ENCODE results near the gene TRIO. TPM values are rescaled to one million over a fixed set of nuclear protein-coding genes. Genes with fewer than 3 reads are reported as not detected.

The TRIO gene
- polyA plus RNA-seq, 1 of the 3 experiments (the other 2 are of a cell fraction), result 229 TPM

- H3K4me1 ChIP-seq (ENCODE audit: control insufficient read depth in 1 of 2, insufficient read depth in 2 of 2, low read depth in 1 of 2, low read length in 1 of 2), result peaks cover 0 to 22% of the 10 kb centered on the region in 2 experiments; a peak in 1 of 4 replicates
- no peaks in the 10 kb centered on the region for H3K27me3 ChIP-seq (ENCODE audit: insufficient read depth)
- no peaks in the 10 kb centered on the region for H3K36me3 ChIP-seq (replicated peaks in 1 of 2; ENCODE audit: control insufficient read depth in 1 of 2, insufficient read depth in 2 of 2, low read length in 1 of 2)
- H3K9me2 ChIP-seq, result no peaks in the 10 kb centered on the region
- no peak overlapping the region for H3K4me2 ChIP-seq
- 96% methylated on average over 4 of the region's 4 CpGs for WGBS (ENCODE audit: low lambda C conversion rate)
- no peak overlapping the region for H2AFZ ChIP-seq (ENCODE audit: low read depth)
- no peak for TF ChIP-seq CTCF (IDR thresholded peaks at IDR 0.05)
- TF ChIP-seq, protein P1, sequence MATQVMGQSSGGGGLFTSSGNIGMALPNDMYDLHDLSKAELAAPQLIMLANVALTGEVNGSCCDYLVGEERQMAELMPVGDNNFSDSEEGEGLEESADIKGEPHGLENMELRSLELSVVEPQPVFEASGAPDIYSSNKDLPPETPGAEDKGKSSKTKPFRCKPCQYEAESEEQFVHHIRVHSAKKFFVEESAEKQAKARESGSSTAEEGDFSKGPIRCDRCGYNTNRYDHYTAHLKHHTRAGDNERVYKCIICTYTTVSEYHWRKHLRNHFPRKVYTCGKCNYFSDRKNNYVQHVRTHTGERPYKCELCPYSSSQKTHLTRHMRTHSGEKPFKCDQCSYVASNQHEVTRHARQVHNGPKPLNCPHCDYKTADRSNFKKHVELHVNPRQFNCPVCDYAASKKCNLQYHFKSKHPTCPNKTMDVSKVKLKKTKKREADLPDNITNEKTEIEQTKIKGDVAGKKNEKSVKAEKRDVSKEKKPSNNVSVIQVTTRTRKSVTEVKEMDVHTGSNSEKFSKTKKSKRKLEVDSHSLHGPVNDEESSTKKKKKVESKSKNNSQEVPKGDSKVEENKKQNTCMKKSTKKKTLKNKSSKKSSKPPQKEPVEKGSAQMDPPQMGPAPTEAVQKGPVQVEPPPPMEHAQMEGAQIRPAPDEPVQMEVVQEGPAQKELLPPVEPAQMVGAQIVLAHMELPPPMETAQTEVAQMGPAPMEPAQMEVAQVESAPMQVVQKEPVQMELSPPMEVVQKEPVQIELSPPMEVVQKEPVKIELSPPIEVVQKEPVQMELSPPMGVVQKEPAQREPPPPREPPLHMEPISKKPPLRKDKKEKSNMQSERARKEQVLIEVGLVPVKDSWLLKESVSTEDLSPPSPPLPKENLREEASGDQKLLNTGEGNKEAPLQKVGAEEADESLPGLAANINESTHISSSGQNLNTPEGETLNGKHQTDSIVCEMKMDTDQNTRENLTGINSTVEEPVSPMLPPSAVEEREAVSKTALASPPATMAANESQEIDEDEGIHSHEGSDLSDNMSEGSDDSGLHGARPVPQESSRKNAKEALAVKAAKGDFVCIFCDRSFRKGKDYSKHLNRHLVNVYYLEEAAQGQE (IDR thresholded peaks at IDR 0.05; ENCODE audit: low read depth, low read length), result no peak
- no peak for TF ChIP-seq YY1 (IDR thresholded peaks at IDR 0.05; ENCODE audit: low read depth)
- no peak for TF ChIP-seq TEAD4 (IDR thresholded peaks at IDR 0.05; ENCODE audit: borderline replicate concordance, insufficient read depth)
- TF ChIP-seq, protein P2, sequence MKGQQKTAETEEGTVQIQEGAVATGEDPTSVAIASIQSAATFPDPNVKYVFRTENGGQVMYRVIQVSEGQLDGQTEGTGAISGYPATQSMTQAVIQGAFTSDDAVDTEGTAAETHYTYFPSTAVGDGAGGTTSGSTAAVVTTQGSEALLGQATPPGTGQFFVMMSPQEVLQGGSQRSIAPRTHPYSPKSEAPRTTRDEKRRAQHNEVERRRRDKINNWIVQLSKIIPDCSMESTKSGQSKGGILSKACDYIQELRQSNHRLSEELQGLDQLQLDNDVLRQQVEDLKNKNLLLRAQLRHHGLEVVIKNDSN (IDR thresholded peaks at IDR 0.05; ENCODE audit: borderline replicate concordance, low read depth), result no peak
- no peak for TF ChIP-seq RAD21 (IDR thresholded peaks at IDR 0.05; ENCODE audit: low read length)
- no peak for TF ChIP-seq FOXJ3 (CRISPR knock-in tag; IDR thresholded peaks at IDR 0.05)
- TF ChIP-seq CHD2 (IDR thresholded peaks at IDR 0.05; ENCODE audit: low read length, partially characterized antibody), result no peak
- no peak for TF ChIP-seq JUND (IDR thresholded peaks at IDR 0.05)
- no peak for TF ChIP-seq NFIC (IDR thresholded peaks at IDR 0.05; ENCODE audit: borderline replicate concordance)
- no peak for TF ChIP-seq FOXM1 (IDR thresholded peaks at IDR 0.05; ENCODE audit: low read depth)
- TF ChIP-seq MEF2A (IDR thresholded peaks at IDR 0.05; ENCODE audit: borderline replicate concordance, low read depth), result no peak
- TF ChIP-seq ELF1 (IDR thresholded peaks at IDR 0.05), result no peak
- no peak for TF ChIP-seq RCOR1 (IDR thresholded peaks at IDR 0.05; ENCODE audit: low read length)
- TF ChIP-seq RFX5 (IDR thresholded peaks at IDR 0.05; ENCODE audit: low read length), result no peak
- TF ChIP-seq GABPA (IDR thresholded peaks at IDR 0.05; ENCODE audit: low read depth), result no peak
- TF ChIP-seq GATA2 (CRISPR knock-in tag; IDR thresholded peaks at IDR 0.05), result no peak
- TF ChIP-seq EZH2phosphoT487 (IDR thresholded peaks at IDR 0.05; ENCODE audit: borderline replicate concordance, low read depth), result no peak
- no peak for TF ChIP-seq TCF12 (IDR thresholded peaks at IDR 0.05)
- no peaks in the 10 kb centered on the region for H4K20me1 ChIP-seq (ENCODE audit: insufficient read depth)
- ChIA-PET CTCF (interaction anchor here (0.6 to 4.0 kb wide), 4 partner anchors 8 to 159 kb away, joined by 3 to 52 read pairs (median 20); no protein-coding TSS in a partner anchor), POLR2A (no interaction called here)
- H3K9ac ChIP-seq, result no peak overlapping the region
- no peak overlapping the region for H3K4me3 ChIP-seq (ENCODE audit: low read depth in 2 of 2, low read length in 1 of 2)
- no peak for DNase-seq
- no peaks in the 10 kb centered on the region; the same call in 1 of the 2 replicates for H3K79me2 ChIP-seq (ENCODE audit: insufficient read depth)
- no peak overlapping the region for H3K27ac ChIP-seq (ENCODE audit: low read depth in 2 of 2, low read length in 1 of 2)
- peaks cover 24% of the 10 kb centered on the region for H3F3A ChIP-seq (replicated peaks; ENCODE audit: insufficient read depth)
- H3K9me3 ChIP-seq, result no peaks in the 10 kb centered on the region
Measured at GRCh38 chr5:14110680-14111079, 32.5 kb upstream of the TRIO start.
